HG03280 (cell line): ENCODE results near the gene HSDL1.
A peak's percentile ranks its signal among the peaks of the same experiment; 100 is the strongest.

Source experiments
- ATAC-seq: cut with Tn5 transposase; IDR thresholded peaks from one replicate; pipeline ENCODE4 v1.9.1; 2021; ENCODE audit warnings: mild to moderate bottlenecking, moderate library complexity; ENCODE audit not compliant: unreplicated experiment

Gene HSDL1

GRCh38 chr16:84144859-84145639, at the start of gene HSDL1, which contains the start of gene DNAAF1:
HSDL1 (minus strand) TSS chr16:84145177; CDS start chr16:84131321, 13,856 bp downstream.
DNAAF1 (plus strand) TSS chr16:84145308; CDS start chr16:84145441, 133 bp downstream.
- peak; percentile 83 for ATAC-seq

- no peak for ATAC-seq
Observed at GRCh38 chr16:84194018-84194417, 49.0 kb upstream of the HSDL1 start.

GRCh38 chr16:84193480-84193879, 48.5 kb upstream of the HSDL1 start:
- no peak for ATAC-seq

GRCh38 chr16:84191466-84191865, 46.5 kb upstream of the HSDL1 start:
- ATAC-seq: no peak

GRCh38 chr16:84190731-84191388, 45.9 kb upstream of the HSDL1 start, which contains the start of gene ADAD2:
ADAD2 (plus strand) TSS chr16:84191157; CDS start chr16:84191231, 74 bp downstream.
- no peak for ATAC-seq

- ATAC-seq: peak; percentile 99
Observed at GRCh38 chr16:84186685-84187437, 41.9 kb upstream of the HSDL1 start, which contains the start of gene TAF1C. TAF1C (minus strand) TSS chr16:84187057; CDS start chr16:84184988, 2,069 bp downstream.

GRCh38 chr16:84184775-84185174, 39.8 kb upstream of the HSDL1 start:
- no peak for ATAC-seq

- no peak for ATAC-seq
Observed at GRCh38 chr16:84183911-84184591, 39.1 kb upstream of the HSDL1 start.

- ATAC-seq: no peak
Observed at GRCh38 chr16:84183572-84183875, 38.5 kb upstream of the HSDL1 start.

- ATAC-seq: no peak
Observed at GRCh38 chr16:84182680-84183571, 37.9 kb upstream of the HSDL1 start.

GRCh38 chr16:84182104-84182503, 37.1 kb upstream of the HSDL1 start:
- ATAC-seq: no peak

- ATAC-seq: no peak
Observed at GRCh38 chr16:84181144-84181915, 36.4 kb upstream of the HSDL1 start.

- no peak for ATAC-seq
Observed at GRCh38 chr16:84180519-84181140, 35.7 kb upstream of the HSDL1 start.

GRCh38 chr16:84179612-84180320, 34.8 kb upstream of the HSDL1 start:
- no peak for ATAC-seq

GRCh38 chr16:84178892-84179611, 34.1 kb upstream of the HSDL1 start:
- no peak for ATAC-seq

- no peak for ATAC-seq
Observed at GRCh38 chr16:84178146-84178765, 33.3 kb upstream of the HSDL1 start.

GRCh38 chr16:84177741-84178073, 32.7 kb upstream of the HSDL1 start:
- no peak for ATAC-seq
